Adipose tissue (tissue), 3 donors: ENCODE results near the gene AP5B1. TPM values are rescaled to one million over a fixed set of nuclear protein-coding genes. Genes with fewer than 3 reads are reported as not detected.
"Not testable (repeated sequence)": the region's sequence is repeated elsewhere in the genome, so short reads cannot be mapped to it uniquely, and the experiment has no call there.

Source experiments
- H3K27ac ChIP-seq: one replicate; pipeline ENCODE4 v1.5.1; 2013; ENCODE audit warnings: low read depth, low read length
- WGBS, 3 donors: extraction: QIAGEN DNeasy Blood & Tissue Kit; methylation state at CpG; one replicate each; pipeline ENCODE4 v1.1.7; 2013; 5-methylcytosine and 5-hydroxymethylcytosine counted together
- polyA plus RNA-seq, 3 donors: library from polyadenylated mRNA; stranded (reverse); fragments of 200-250 nt; gene quantifications; one replicate each; pipeline ENCODE4 v1.2.3, GENCODE V29; 2013
- donor health status: healthy with polysubstance abuse.
- donor health status: Bipolar disorder and iron deficiency.
- donor health status: healthy.

Gene AP5B1
- polyA plus RNA-seq, 3 donors, result 7.4 to 22.6 (median 10.0) TPM

GRCh38 chr11:65735111-65735510 lies 45.7 kb downstream of the AP5B1 start:
- 71 to 77% (median 72%) methylated on average over 4 of the region's 4 CpGs for WGBS, 3 donors
- not testable (repeated sequence) for H3K27ac ChIP-seq

DNA sequence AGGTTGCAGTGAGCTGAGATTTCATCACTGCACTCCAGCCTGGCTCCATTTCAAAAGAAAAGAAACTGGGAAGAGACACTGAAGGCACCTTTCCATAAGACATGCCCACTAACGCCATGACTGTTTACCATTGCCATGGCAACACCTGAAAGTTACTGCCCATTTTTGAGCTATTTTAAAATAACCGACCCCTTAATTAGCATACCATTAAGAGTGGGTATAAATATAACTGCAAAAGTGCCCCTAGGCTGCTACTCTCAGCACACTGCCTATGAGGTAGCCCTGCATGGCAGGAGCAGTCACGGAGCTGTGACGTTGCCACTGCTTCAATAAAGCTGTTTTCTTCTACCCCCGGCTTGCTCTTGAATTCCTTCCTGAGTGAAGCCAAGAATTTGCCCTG lies 50.3 kb downstream of the AP5B1 start:
- 59 to 72% (median 62%) methylated on average over 5 of the region's 5 CpGs for WGBS, 3 donors

DNA sequence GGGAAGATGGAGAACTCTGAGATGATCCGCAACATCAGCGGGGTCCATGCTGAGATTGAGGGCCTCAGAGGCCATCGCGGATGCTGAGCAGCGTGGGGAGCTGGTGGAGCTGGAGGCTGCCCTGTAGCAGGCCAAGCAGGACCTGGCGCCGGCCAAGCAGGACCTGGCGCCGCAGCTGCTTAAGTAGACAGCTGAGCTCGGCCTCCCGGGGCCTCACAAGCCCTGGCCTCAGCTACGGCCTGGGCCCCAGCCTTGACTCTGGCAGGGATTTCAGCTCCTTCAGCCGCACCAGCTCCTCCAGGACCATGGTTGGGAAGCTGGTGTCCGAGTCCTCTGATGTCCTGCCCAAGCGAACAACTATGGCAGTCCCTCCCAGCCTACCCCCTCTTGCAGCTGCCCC lies 52.9 kb downstream of the AP5B1 start:
- 86 to 96% (median 90%) methylated on average over 12 to 15 of the region's 15 CpGs for WGBS, 3 donors
- no peak overlapping the region for H3K27ac ChIP-seq

More for the DNA sequence above, 50.3 kb downstream of the AP5B1 start:
- H3K27ac ChIP-seq, result no peak overlapping the region

- 72 to 76% (median 75%) methylated on average over 6 of the region's 6 CpGs for WGBS, 3 donors
- H3K27ac ChIP-seq, result no peak overlapping the region
Observed at GRCh38 chr11:65726660-65727059, 54.1 kb downstream of the AP5B1 start.

Other genes with a start within 250 kb of the AP5B1 start
- gene LTBP3, start 222.6 kb downstream of the AP5B1 start, polyA plus RNA-seq, result 10 to 100 TPM; 44.3 to 69.5 (median 55.4) TPM
- gene ZNRD2, start 210.5 kb downstream of the AP5B1 start, polyA plus RNA-seq, result 10 to 100 TPM; 50.0 to 72.9 (median 58.8) TPM
- 10 to 100 TPM; 52.2 to 74.9 (median 66.3) TPM for gene FAM89B, start 208.4 kb downstream of the AP5B1 start, polyA plus RNA-seq
- gene EHBP1L1, start 204.9 kb downstream of the AP5B1 start, polyA plus RNA-seq, result 10 to 100 TPM in 2 of 3 donors, 1 to 10 TPM in 1; 9.7 to 70.4 (median 48.5) TPM
- 1 to 10 TPM in 2 of 3 donors, under 1 TPM in 1; 0.20 to 4.4 (median 3.2) TPM for gene KCNK7, start 185.2 kb downstream of the AP5B1 start, polyA plus RNA-seq
- gene MAP3K11, start 166.8 kb downstream of the AP5B1 start, polyA plus RNA-seq, result 10 to 100 TPM; 21.4 to 85.5 (median 66.0) TPM
- gene PCNX3, start 165.2 kb downstream of the AP5B1 start, polyA plus RNA-seq, result 10 to 100 TPM; 11.1 to 16.8 (median 13.3) TPM
- 100 to 1,000 TPM in 1 of 3 donors, 10 to 100 TPM in 2; 23.7 to 105 (median 36.3) TPM for gene SIPA1, start 142.9 kb downstream of the AP5B1 start, polyA plus RNA-seq
- gene RELA, start 118.1 kb downstream of the AP5B1 start, polyA plus RNA-seq, result 10 to 100 TPM; 30.8 to 61.2 (median 50.4) TPM
- 10 to 100 TPM; 41.6 to 55.1 (median 50.6) TPM for gene KAT5, start 68.7 kb downstream of the AP5B1 start, polyA plus RNA-seq
- gene RNASEH2C, start 60.2 kb downstream of the AP5B1 start, polyA plus RNA-seq, result 100 to 1,000 TPM in 1 of 3 donors, 10 to 100 TPM in 2; 41.9 to 103 (median 88.3) TPM
- gene OVOL1, start 6.1 kb upstream of the AP5B1 start, polyA plus RNA-seq, result under 1 TPM in 2 of 3 donors, not detected in 1; 0.21 to 0.68 TPM
- gene SNX32, start 53.0 kb upstream of the AP5B1 start, polyA plus RNA-seq, result under 1 TPM in 2 of 3 donors, not detected in 1; 0.34 to 0.41 TPM
- 100 to 1,000 TPM; 206 to 826 (median 597) TPM for gene CFL1, start 77.2 kb upstream of the AP5B1 start, polyA plus RNA-seq
- 10 to 100 TPM; 29.7 to 60.6 (median 40.3) TPM for gene MUS81, start 79.5 kb upstream of the AP5B1 start, polyA plus RNA-seq
- 100 to 1,000 TPM in 1 of 3 donors, 10 to 100 TPM in 2; 16.6 to 103 (median 62.4) TPM for gene EFEMP2, start 91.8 kb upstream of the AP5B1 start, polyA plus RNA-seq
- gene CTSW, start 98.9 kb upstream of the AP5B1 start, polyA plus RNA-seq, result 1 to 10 TPM in 2 of 3 donors, under 1 TPM in 1; 0.26 to 2.7 (median 2.6) TPM
- gene FIBP, start 107.5 kb upstream of the AP5B1 start, polyA plus RNA-seq, result 10 to 100 TPM; 31.2 to 68.7 (median 56.9) TPM
- 10 to 100 TPM; 18.1 to 75.3 (median 28.1) TPM for gene CCDC85B, start 109.7 kb upstream of the AP5B1 start, polyA plus RNA-seq
- 100 to 1,000 TPM in 1 of 3 donors, 10 to 100 TPM in 1, 1 to 10 TPM in 1; 1.5 to 100 (median 28.1) TPM for gene FOSL1, start 119.4 kb upstream of the AP5B1 start, polyA plus RNA-seq
- gene C11orf68, start 138.1 kb upstream of the AP5B1 start, polyA plus RNA-seq, result 10 to 100 TPM; 20.5 to 35.3 (median 29.1) TPM
- gene DRAP1, start 138.4 kb upstream of the AP5B1 start, polyA plus RNA-seq, result 100 to 1,000 TPM in 2 of 3 donors, 10 to 100 TPM in 1; 46.7 to 142 (median 107) TPM
- gene TSGA10IP, start 164.5 kb upstream of the AP5B1 start, polyA plus RNA-seq, result not detected
- 10 to 100 TPM; 26.9 to 51.8 (median 36.5) TPM for gene SART1, start 180.8 kb upstream of the AP5B1 start, polyA plus RNA-seq
- gene EIF1AD, start 221.2 kb upstream of the AP5B1 start, polyA plus RNA-seq, result 10 to 100 TPM; 12.0 to 20.8 (median 12.9) TPM
- gene BANF1, start 221.5 kb upstream of the AP5B1 start, polyA plus RNA-seq, result 100 to 1,000 TPM in 2 of 3 donors, 10 to 100 TPM in 1; 75.9 to 175 (median 123) TPM
- under 1 TPM in 2 of 3 donors, not detected in 1; 0.28 to 0.84 TPM for gene CST6, start 231.0 kb upstream of the AP5B1 start, polyA plus RNA-seq
- gene CATSPER1, start 245.5 kb upstream of the AP5B1 start, polyA plus RNA-seq, result under 1 TPM in 2 of 3 donors, not detected in 1; 0.02 to 0.16 TPM